ENCODE measurements around the gene ZNF581. TPM values are rescaled to one million over a fixed set of nuclear protein-coding genes. Genes with fewer than 3 reads are reported as not detected.

ZNF581 gene
- total RNA-seq, 1 donor from 2014 or later, result 46.5 TPM

- CTCF ChIA-PET, result no interaction called here
- POLR2A ChIA-PET, result no interaction called here
- H3K27me3 Mint-ChIP-seq, result no peaks in the 10 kb centered on the region
- no peak overlapping the region for H3K4me3 Mint-ChIP-seq
- peaks cover 44% of the 10 kb centered on the region for H3K4me1 Mint-ChIP-seq
- H3K27ac Mint-ChIP-seq, result no peak overlapping the region
- no peak for DNase-seq
- peaks cover 76% of the 10 kb centered on the region for H3K36me3 Mint-ChIP-seq (ENCODE audit: low read depth)
- no peak for ATAC-seq (ENCODE audit: low read depth)
- intact Hi-C loops (cut with micrococcal nuclease), result no loop called here
- no peaks in the 10 kb centered on the region for H3K9me3 Mint-ChIP-seq
- TF ChIP-seq, protein P1, sequence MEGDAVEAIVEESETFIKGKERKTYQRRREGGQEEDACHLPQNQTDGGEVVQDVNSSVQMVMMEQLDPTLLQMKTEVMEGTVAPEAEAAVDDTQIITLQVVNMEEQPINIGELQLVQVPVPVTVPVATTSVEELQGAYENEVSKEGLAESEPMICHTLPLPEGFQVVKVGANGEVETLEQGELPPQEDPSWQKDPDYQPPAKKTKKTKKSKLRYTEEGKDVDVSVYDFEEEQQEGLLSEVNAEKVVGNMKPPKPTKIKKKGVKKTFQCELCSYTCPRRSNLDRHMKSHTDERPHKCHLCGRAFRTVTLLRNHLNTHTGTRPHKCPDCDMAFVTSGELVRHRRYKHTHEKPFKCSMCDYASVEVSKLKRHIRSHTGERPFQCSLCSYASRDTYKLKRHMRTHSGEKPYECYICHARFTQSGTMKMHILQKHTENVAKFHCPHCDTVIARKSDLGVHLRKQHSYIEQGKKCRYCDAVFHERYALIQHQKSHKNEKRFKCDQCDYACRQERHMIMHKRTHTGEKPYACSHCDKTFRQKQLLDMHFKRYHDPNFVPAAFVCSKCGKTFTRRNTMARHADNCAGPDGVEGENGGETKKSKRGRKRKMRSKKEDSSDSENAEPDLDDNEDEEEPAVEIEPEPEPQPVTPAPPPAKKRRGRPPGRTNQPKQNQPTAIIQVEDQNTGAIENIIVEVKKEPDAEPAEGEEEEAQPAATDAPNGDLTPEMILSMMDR (IDR thresholded peaks at IDR 0.05), result no peak
Measured at GRCh38 chr19:55685776-55686175, 42.3 kb downstream of the ZNF581 start.

GRCh38 chr19:55686311-55687050 is 43.0 kb downstream of the ZNF581 start:
- no peaks in the 10 kb centered on the region for H3K27me3 Mint-ChIP-seq
- H3K4me1 Mint-ChIP-seq, result peaks cover 38% of the 10 kb centered on the region
- H3K4me3 Mint-ChIP-seq, result no peak overlapping the region
- DNase-seq (no peak), ATAC-seq (ENCODE audit: low read depth) (no peak)
- ChIA-PET POLR2A (interaction anchor here (0.6 kb wide), 1 partner anchor 1583 kb away, joined by 4 read pairs; no protein-coding TSS in a partner anchor), CTCF (no interaction called here)
- no peak overlapping the region for H3K27ac Mint-ChIP-seq
- intact Hi-C loops (cut with micrococcal nuclease), result no loop called here
- peaks cover 76% of the 10 kb centered on the region for H3K36me3 Mint-ChIP-seq (ENCODE audit: low read depth)
- H3K9me3 Mint-ChIP-seq, result no peaks in the 10 kb centered on the region
- TF ChIP-seq, protein P1 (IDR thresholded peaks at IDR 0.05), result no peak

- ChIA-PET CTCF (no interaction called here), POLR2A (no interaction called here)
- ATAC-seq (ENCODE audit: low read depth) (no peak), DNase-seq (no peak)
- H3K4me1 Mint-ChIP-seq, result peaks cover 36% of the 10 kb centered on the region
- no peaks in the 10 kb centered on the region for H3K27me3 Mint-ChIP-seq
- H3K4me3 Mint-ChIP-seq, result no peak overlapping the region
- no peaks in the 10 kb centered on the region for H3K9me3 Mint-ChIP-seq
- intact Hi-C loops (cut with micrococcal nuclease), result no loop called here
- peak overlapping the region; percentile 46 for H3K27ac Mint-ChIP-seq
- TF ChIP-seq, protein P1 (IDR thresholded peaks at IDR 0.05), result no peak
- peaks cover 73% of the 10 kb centered on the region for H3K36me3 Mint-ChIP-seq (ENCODE audit: low read depth)
Measured at GRCh38 chr19:55687281-55688201, 44.1 kb downstream of the ZNF581 start.

DNA sequence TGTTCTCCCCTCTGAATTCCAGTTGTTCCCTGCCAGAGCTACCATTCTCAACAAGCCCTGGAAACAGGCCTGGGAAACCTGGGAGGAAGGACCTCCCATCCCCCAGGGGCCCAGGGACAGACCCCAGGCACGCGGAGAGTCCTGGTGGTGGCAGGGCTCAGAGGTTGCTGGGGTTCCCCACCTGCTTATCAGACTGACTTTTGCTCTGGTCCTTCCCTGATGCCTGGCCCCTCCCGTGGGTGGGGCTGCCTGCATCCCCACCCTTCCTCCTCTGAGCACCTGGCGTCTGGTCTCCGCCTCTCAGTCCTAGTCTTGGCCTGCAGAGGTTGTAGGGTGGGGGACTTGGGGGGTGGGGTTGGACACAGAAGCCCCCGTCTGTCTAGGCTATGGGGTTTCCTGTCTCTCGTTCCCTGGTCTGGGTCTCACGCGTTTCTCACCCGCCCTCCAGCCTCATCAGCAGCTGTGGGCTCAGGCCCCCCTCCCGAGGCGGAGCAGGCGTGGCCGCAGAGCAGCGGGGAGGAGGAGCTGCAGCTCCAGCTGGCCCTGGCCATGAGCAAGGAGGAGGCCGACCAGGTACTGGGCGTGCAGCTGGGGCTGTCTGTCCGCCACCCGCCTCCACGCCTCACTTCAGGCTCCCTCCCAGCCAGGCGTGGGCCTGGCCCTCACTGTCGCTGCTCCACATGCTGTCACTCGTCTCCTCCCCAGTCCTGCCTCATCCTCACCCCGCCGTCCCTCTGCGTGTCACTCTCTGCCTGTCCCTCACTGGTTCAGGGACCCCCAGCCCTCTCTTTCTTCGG is 45.2 kb downstream of the ZNF581 start:
- H3K27me3 Mint-ChIP-seq, result no peaks in the 10 kb centered on the region

More for the DNA sequence above, 45.2 kb downstream of the ZNF581 start:
- H3K9me3 Mint-ChIP-seq, result no peaks in the 10 kb centered on the region
- ATAC-seq (ENCODE audit: low read depth), result peak; percentile 64
- intact Hi-C loops (cut with micrococcal nuclease), result no loop called here
- no peak overlapping the region for H3K4me3 Mint-ChIP-seq
- no peak for DNase-seq
- peaks cover 35% of the 10 kb centered on the region for H3K4me1 Mint-ChIP-seq
- TF ChIP-seq, protein P1 (IDR thresholded peaks at IDR 0.05), result no peak
- ChIA-PET CTCF (no interaction called here), POLR2A (interaction anchor here (0.5 kb wide), 1 partner anchor 43 kb away, joined by 4 read pairs; no protein-coding TSS in a partner anchor)
- H3K36me3 Mint-ChIP-seq (ENCODE audit: low read depth), result peaks cover 70% of the 10 kb centered on the region
- no peak overlapping the region for H3K27ac Mint-ChIP-seq
